ENCODE results near the gene TRPC6.

TRPC6 gene

GRCh38 chr11:101583251-101584128 lies at the start of gene TRPC6:
Gene TRPC6, minus strand, starts transcription at chr11:101584007. Its CDS starts 504 bp downstream, at chr11:101583503.
- no peak for DNase-seq (ENCODE audit: low spot score)

- DNase-seq (ENCODE audit: low spot score) = no peak
These were observed 36.2 kb upstream of the TRPC6 start for GRCh38 chr11:101620026-101620425.

GRCh38 chr11:101618709-101619108 lies 34.9 kb upstream of the TRPC6 start:
- no peak for DNase-seq (ENCODE audit: low spot score)

GRCh38 chr11:101617735-101618332 lies 34.0 kb upstream of the TRPC6 start:
- no peak for DNase-seq (ENCODE audit: low spot score)

GRCh38 chr11:101612481-101612880 lies 28.7 kb upstream of the TRPC6 start:
- DNase-seq (ENCODE audit: low spot score) = no peak

GRCh38 chr11:101600924-101601323 lies 17.1 kb upstream of the TRPC6 start:
- no peak for DNase-seq (ENCODE audit: low spot score)

GRCh38 chr11:101586965-101587364 lies 3.2 kb upstream of the TRPC6 start:
- DNase-seq (ENCODE audit: low spot score) = no peak

GRCh38 chr11:101584655-101585054 lies 848 bp upstream of the TRPC6 start:
- no peak for DNase-seq (ENCODE audit: low spot score)

GRCh38 chr11:101584129-101584515 lies 315 bp upstream of the TRPC6 start:
- DNase-seq (ENCODE audit: low spot score) = no peak

- DNase-seq (ENCODE audit: low spot score) = no peak
These were observed 887 bp downstream of the TRPC6 start for GRCh38 chr11:101582989-101583250.

- no peak for DNase-seq (ENCODE audit: low spot score)
These were observed 1.4 kb downstream of the TRPC6 start for GRCh38 chr11:101582236-101582988.

- DNase-seq (ENCODE audit: low spot score) = no peak
These were observed 6.3 kb downstream of the TRPC6 start for GRCh38 chr11:101577461-101577860.

- no peak for DNase-seq (ENCODE audit: low spot score)
These were observed 7.4 kb downstream of the TRPC6 start for GRCh38 chr11:101576456-101576855.

- DNase-seq (ENCODE audit: low spot score) = no peak
These were observed 8.9 kb downstream of the TRPC6 start for GRCh38 chr11:101574886-101575285.

GRCh38 chr11:101567071-101567470 lies 16.7 kb downstream of the TRPC6 start:
- DNase-seq (ENCODE audit: low spot score) = no peak

GRCh38 chr11:101566626-101567025 lies 17.2 kb downstream of the TRPC6 start:
- DNase-seq (ENCODE audit: low spot score) = no peak

GRCh38 chr11:101563166-101563565 lies 20.6 kb downstream of the TRPC6 start:
- DNase-seq (ENCODE audit: low spot score) = no peak

- no peak for DNase-seq (ENCODE audit: low spot score)
These were observed 28.4 kb downstream of the TRPC6 start for GRCh38 chr11:101555366-101555765.

GRCh38 chr11:101553891-101554292 lies 29.9 kb downstream of the TRPC6 start:
- no peak for DNase-seq (ENCODE audit: low spot score)

- DNase-seq (ENCODE audit: low spot score) = no peak
These were observed 30.9 kb downstream of the TRPC6 start for GRCh38 chr11:101552888-101553287.

- no peak for DNase-seq (ENCODE audit: low spot score)
These were observed 55.3 kb downstream of the TRPC6 start for GRCh38 chr11:101528541-101528940.

GRCh38 chr11:101523634-101524260 lies 60.1 kb downstream of the TRPC6 start:
- no peak for DNase-seq (ENCODE audit: low spot score)

GRCh38 chr11:101523193-101523592 lies 60.6 kb downstream of the TRPC6 start:
- no peak for DNase-seq (ENCODE audit: low spot score)

All from kidney capillary endothelial cell (primary cell).